GM10266 (cell line): ENCODE data around the gene CALCOCO1.

Source experiments
- DNase-seq: peaks from one replicate; pipeline ENCODE4 v3.0.0; 2012; ENCODE audit errors: extremely low spot score
- CTCF ChIP-seq: IDR thresholded peaks from 2 replicates; pipeline ENCODE4 v1.5.1; 2012; ENCODE audit warnings: mild to moderate bottlenecking, low read depth; ENCODE audit not compliant: control insufficient read depth, insufficient read depth; ENCODE audit errors: missing control alignments

The CALCOCO1 gene

GRCh38 chr12:53757101-53757770, 30.0 kb upstream of the CALCOCO1 start:
- peak; percentile 91 for DNase-seq
- TF ChIP-seq CTCF = peak; percentile 97

- TF ChIP-seq CTCF = no peak
- DNase-seq = no peak
These were observed 29.2 kb upstream of the CALCOCO1 start for GRCh38 chr12:53756300-53757100.

GRCh38 chr12:53755893-53756292, 28.6 kb upstream of the CALCOCO1 start:
- no peak for DNase-seq
- TF ChIP-seq CTCF = no peak

DNA sequence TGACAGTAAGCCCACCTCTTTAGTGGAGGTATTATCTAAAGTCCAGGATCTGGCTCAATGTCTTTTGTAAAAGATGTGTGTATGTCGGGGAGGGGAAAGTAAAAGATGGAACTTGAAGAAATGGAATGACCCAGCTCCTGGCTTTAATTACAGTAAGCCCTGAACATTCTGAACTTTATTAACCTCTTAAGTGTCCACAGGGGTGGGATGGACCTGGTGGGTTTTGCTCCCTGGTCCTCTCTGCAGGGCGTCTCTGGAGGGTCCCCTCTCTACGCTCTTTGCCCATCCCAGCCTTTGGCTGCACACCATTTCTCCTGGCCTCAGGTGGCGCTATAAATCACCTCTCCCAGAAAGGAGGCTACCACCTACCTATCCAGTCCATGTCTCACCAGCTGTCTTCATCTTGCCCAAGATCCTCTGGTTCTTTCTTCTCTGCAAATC, 28.2 kb upstream of the CALCOCO1 start:
- no peak for DNase-seq

DNA sequence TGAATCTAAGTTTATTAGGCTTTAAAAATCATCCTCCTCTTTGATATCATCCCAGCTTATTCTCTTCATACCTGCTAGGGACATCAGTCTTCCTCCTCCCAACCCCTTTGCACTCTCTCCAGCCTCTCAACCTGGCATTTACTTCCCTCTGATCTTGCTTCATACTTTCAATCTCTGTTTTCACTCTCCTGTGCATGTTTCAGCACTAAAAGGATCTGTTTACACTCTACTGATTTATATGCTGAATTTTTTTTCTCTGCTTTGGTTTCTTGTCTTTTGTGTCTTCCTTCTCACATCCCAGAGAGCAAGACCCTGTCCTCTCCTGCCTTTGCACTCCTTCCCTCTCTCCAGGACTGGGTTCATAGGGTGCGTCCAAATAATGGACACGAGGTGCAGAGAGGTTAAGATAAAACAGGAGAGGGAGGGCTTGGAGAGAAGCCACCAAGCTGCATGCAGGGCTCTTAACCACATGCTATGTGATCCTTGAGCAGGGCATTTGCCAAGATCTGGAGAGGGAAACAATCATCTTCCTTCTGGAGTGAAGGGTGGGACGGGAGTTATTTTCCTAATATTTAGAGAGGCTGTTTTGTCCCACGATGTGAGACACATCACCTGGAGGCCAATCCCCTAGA, 27.5 kb upstream of the CALCOCO1 start:
- no peak for TF ChIP-seq CTCF
- no peak for DNase-seq

More for the DNA sequence above, 28.2 kb upstream of the CALCOCO1 start:
- TF ChIP-seq CTCF = peak; percentile 56

DNA sequence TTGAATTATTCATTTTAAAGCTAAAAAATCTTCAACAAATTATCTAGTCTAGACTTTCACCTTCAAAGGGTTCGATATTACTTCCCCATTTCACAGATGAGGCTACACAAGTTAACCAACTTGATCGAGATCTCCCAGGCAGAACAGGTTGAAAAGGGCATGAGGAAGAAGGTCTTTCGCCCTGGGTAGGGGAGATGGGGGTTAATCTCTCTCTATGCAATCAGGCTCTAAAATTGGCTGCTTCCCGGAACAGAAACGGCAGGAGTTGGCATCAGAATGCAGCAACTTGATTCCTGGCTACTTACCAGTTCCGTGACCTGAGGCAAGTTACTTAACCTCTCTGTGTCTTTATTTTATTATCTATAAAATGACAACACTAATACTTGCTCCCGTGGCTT, 26.9 kb upstream of the CALCOCO1 start:
- no peak for DNase-seq
- TF ChIP-seq CTCF = no peak
